ENCODE data around the gene UBA7. TPM values are rescaled to one million over a fixed set of nuclear protein-coding genes. Genes with fewer than 3 reads are reported as not detected.

UBA7 gene
- total RNA-seq, 2 donors from 2014 or later, result 74.1 to 119 TPM

DNA sequence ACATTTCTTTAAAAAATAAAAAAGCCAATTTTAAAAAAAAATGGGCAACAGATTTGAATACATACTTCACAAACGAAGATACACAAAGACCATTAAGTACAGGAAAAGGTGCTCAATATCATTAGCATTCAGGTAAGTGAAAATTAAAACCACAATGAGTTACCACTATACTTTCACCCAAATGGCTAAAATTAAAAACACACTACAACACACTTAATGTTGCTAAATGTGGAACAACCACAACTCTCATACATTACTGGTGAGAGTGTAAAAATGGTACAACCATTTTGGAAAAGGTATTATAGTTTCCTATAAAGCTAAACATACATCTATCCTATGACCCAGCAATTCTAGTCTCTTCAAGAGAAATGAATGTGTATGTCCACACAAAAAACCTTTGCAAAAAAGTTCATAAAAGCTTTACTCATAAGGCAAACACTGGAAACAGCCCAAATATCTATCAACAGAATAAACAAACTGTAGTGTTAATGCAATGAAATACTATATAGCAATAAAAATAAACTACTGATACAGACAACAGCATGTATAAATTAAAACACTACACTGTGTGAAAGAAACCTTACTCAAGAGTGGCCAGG, 42.3 kb downstream of the UBA7 start:
- Histone ChIP-seq H3K9me3 (no peaks in the 10 kb centered on the region), H3K4me1 (ENCODE audit: control insufficient read depth in 1 of 2, low read depth in 2 of 2) (peaks cover 7% of the 10 kb centered on the region in 2 donors), H3K27ac (no peak overlapping the region), H3K36me3 (no peaks in the 10 kb centered on the region), H3K4me3 (no peak overlapping the region), H3K27me3 (replicated peaks; ENCODE audit: insufficient read depth) (no peaks in the 10 kb centered on the region)
- ATAC-seq (ENCODE audit: insufficient number of reproducible peaks, low FRiP score, low read depth) (no peak), DNase-seq (ENCODE audit: low spot score) (no peak)
- TF ChIP-seq, protein P1, sequence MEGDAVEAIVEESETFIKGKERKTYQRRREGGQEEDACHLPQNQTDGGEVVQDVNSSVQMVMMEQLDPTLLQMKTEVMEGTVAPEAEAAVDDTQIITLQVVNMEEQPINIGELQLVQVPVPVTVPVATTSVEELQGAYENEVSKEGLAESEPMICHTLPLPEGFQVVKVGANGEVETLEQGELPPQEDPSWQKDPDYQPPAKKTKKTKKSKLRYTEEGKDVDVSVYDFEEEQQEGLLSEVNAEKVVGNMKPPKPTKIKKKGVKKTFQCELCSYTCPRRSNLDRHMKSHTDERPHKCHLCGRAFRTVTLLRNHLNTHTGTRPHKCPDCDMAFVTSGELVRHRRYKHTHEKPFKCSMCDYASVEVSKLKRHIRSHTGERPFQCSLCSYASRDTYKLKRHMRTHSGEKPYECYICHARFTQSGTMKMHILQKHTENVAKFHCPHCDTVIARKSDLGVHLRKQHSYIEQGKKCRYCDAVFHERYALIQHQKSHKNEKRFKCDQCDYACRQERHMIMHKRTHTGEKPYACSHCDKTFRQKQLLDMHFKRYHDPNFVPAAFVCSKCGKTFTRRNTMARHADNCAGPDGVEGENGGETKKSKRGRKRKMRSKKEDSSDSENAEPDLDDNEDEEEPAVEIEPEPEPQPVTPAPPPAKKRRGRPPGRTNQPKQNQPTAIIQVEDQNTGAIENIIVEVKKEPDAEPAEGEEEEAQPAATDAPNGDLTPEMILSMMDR (IDR thresholded peaks at IDR 0.05), result no peak

DNA sequence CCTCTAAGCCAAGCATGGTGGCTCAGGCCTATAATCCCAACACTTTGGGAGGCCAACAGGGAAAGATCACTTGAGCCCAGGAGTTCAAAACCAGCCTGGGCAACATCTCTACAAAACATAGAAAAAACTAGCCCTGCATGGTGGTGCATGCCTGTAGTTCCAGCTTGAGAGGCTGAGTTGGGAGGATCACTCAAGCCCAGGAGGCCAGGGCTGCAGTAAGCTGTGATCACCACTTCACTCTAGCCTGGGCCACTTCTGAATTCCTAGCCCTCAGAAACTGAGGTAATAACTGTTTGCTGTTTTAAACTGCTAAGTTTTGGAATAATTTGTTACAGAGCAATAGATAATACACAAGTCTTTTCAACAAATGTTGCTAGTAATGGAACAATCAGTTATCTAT, 43.8 kb downstream of the UBA7 start:
- DNase-seq (ENCODE audit: low spot score) (no peak), ATAC-seq (ENCODE audit: insufficient number of reproducible peaks, low FRiP score, low read depth) (no peak)
- no peaks in the 10 kb centered on the region for H3K9me3 ChIP-seq
- no peaks in the 10 kb centered on the region for H3K27me3 ChIP-seq (replicated peaks; ENCODE audit: insufficient read depth)
- no peak overlapping the region for H3K27ac ChIP-seq
- H3K4me1 ChIP-seq (ENCODE audit: control insufficient read depth in 1 of 2, low read depth in 2 of 2), result peaks cover under 1 to 7% of the 10 kb centered on the region in 2 donors
- no peak overlapping the region for H3K4me3 ChIP-seq
- no peaks in the 10 kb centered on the region for H3K36me3 ChIP-seq
- TF ChIP-seq, protein P1 (IDR thresholded peaks at IDR 0.05), result no peak

DNA sequence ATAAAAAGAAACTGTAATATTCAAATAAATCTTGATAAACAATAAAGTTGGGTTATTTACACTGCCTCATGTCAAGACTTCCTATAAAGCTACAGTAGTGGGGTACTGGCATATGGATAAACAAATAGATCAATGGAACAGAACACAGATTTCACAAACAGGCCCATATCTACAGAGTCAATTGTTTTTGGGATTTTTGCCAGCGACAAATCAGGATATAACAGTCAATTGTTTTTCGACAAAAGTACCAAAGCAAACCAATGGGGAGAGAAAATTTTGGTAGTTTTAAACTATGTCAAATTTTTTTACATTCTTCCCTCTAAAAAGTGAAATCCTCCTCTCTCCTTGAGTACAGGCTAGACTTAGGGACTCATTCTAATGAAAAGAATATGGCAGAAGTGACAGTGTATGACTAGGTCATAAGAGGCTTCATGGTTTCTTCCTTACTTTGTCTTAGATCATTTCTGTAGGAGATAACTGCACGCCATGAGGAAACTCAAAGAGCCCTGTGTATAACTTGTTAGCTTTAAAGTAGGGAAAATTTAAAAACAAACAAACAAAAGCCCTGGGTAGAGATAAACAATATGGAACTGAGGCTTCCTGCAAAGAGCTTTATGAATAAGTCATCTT, 44.4 kb downstream of the UBA7 start:
- no peaks in the 10 kb centered on the region for H3K9me3 ChIP-seq
- TF ChIP-seq, protein P1 (IDR thresholded peaks at IDR 0.05), result no peak
- H3K4me3 ChIP-seq, result no peak overlapping the region
- ATAC-seq (ENCODE audit: insufficient number of reproducible peaks, low FRiP score, low read depth) (no peak), DNase-seq (ENCODE audit: low spot score) (no peak)
- no peaks in the 10 kb centered on the region for H3K36me3 ChIP-seq
- peaks cover 0 to 4% of the 10 kb centered on the region in 2 donors for H3K4me1 ChIP-seq (ENCODE audit: control insufficient read depth in 1 of 2, low read depth in 2 of 2)
- no peaks in the 10 kb centered on the region for H3K27me3 ChIP-seq (replicated peaks; ENCODE audit: insufficient read depth)
- H3K27ac ChIP-seq, result no peak overlapping the region

DNA sequence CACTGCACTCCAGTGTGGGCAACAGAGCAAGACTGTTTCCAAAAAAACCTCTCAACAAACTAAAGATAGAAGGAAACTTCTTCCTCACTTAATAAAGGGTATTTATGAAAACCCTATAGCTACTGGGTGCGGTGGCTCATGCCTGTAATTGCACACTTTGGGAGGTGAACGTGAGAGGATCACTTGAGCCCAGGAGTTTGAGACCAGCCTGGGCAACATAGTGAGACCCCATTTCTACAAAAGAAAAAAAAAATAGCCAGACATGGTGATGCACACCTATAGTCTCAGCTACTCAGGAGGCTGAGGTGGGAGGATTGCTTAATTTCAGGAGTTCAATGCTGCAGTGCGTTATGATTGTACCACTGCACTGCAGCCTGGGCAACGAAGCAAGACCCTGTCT, 49.8 kb downstream of the UBA7 start:
- no peaks in the 10 kb centered on the region for H3K4me1 ChIP-seq (ENCODE audit: control insufficient read depth in 1 of 2, low read depth in 2 of 2)
- DNase-seq (ENCODE audit: low spot score) (no peak), ATAC-seq (ENCODE audit: insufficient number of reproducible peaks, low FRiP score, low read depth) (no peak)
- no peaks in the 10 kb centered on the region for H3K27me3 ChIP-seq (replicated peaks; ENCODE audit: insufficient read depth)
- no peaks in the 10 kb centered on the region for H3K36me3 ChIP-seq
- H3K4me3 ChIP-seq, result no peak overlapping the region
- H3K9me3 ChIP-seq, result no peaks in the 10 kb centered on the region
- H3K27ac ChIP-seq, result no peak overlapping the region
- TF ChIP-seq, protein P1 (IDR thresholded peaks at IDR 0.05), result no peak

DNA sequence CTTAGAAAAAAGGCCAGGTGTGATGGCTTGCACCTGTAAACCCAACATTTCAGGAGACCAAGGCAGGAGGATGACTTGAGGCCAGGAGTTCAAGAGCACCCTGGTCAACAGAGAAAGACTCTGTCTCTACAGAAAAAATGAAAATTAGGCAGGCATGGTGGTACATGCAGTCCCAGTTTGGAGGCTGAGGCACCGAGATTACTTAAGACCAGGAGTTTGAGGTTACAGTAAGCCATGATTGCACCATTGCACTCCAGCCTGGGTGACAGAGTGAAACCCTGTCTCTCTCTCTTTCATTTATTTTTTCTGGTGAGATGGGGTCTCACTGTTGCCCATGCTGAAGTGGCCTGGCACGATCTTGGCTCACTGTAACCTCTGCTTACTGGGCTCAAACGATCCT, 52.1 kb downstream of the UBA7 start:
- H3K4me3 ChIP-seq, result no peak overlapping the region
- DNase-seq (ENCODE audit: low spot score), result no peak
- H3K9me3 ChIP-seq, result no peaks in the 10 kb centered on the region
- no peak overlapping the region for H3K27ac ChIP-seq
- H3K36me3 ChIP-seq, result no peaks in the 10 kb centered on the region
- H3K4me1 ChIP-seq (ENCODE audit: control insufficient read depth in 1 of 2, low read depth in 2 of 2), result no peaks in the 10 kb centered on the region
- TF ChIP-seq, protein P1 (IDR thresholded peaks at IDR 0.05), result no peak
- ATAC-seq (ENCODE audit: insufficient number of reproducible peaks, low FRiP score, low read depth), result no peak
- no peaks in the 10 kb centered on the region for H3K27me3 ChIP-seq (replicated peaks; ENCODE audit: insufficient read depth)
